HG02973 (cell line): ENCODE data around the gene BCORL1.
A peak's percentile ranks its signal among the peaks of the same experiment; 100 is the strongest.

Experiments used
- ATAC-seq: cut with Tn5 transposase; IDR thresholded peaks from one replicate; pipeline ENCODE4 v1.9.1; 2021; ENCODE audit warnings: moderate library complexity; ENCODE audit not compliant: unreplicated experiment

The BCORL1 gene

GRCh38 chrX:130058652-130059051, 76.2 kb downstream of the BCORL1 start:
- no peak for ATAC-seq

DNA sequence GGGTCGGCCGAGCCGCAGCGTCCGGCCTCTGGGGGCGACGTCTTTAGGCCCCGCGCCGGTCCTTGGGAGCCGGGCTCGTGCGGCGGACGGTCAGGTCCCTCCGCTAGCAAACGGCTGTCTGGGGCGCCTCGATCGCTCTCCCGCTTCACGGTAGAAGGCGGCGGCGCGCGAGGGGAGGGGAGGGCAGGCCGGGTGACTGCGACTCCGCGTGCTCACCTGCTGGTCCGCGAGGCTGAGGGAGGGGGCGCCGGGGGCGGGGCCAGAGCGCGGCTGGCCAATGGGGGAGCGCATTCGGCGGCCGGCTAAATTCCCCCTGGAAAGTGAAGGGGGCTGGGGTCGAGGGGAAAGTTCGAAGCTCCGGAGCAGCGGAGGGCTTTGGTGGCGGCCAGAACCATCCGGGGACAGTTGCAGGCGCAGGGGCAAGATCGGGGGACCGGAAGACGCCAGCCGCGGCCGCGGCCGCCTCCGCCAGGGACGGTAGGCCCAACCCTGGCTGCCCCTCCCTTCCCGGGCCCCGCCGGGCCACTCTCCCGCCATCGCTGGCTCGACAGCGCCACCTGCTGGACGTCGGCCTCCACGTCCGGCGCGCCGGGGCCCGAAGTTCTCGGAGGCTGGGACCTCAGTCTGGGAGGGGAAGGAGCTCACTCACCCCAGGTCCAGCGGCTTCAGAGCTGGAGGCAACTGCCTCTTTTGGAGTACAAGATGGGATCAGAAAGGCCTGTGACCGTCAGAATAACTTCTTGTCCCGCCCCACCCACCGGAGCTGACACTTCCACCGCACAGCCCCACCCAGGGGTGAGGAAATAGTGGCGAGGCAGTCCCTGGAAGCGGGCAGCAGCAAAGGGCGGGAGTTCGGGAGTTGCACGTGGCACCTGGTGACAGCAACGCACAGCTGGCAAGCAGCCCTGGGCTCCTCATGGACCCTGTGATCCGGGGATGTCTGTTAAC, 78.0 kb downstream of the BCORL1 start:
- peak; percentile 94 for ATAC-seq

GRCh38 chrX:130066975-130067615, 84.7 kb downstream of the BCORL1 start:
- no peak for ATAC-seq

GRCh38 chrX:130071611-130072344, 89.3 kb downstream of the BCORL1 start:
- no peak for ATAC-seq

DNA sequence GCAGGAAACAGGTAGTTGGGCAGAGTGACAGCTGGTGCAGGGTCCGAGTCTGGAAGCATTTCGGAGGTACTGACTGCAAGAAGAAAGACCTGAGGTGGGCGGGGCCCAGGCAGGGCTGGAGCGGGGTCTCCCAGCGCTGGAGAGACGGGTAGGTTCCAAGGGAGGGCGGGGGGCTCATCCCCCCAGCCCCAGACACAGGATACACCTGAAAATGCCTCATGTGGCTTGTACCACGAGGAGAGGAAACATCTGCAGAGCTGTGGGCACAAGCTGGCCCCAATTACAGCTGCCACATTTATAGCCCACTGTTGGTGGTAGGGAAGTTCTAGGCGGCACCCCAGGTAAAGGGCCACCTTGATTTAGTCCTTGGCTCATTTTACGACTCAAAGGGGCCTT, 89.9 kb downstream of the BCORL1 start:
- ATAC-seq: no peak

GRCh38 chrX:130075777-130076176, 93.3 kb downstream of the BCORL1 start:
- ATAC-seq: no peak

- no peak for ATAC-seq
These were observed 97.5 kb downstream of the BCORL1 start for GRCh38 chrX:130079824-130080406.

DNA sequence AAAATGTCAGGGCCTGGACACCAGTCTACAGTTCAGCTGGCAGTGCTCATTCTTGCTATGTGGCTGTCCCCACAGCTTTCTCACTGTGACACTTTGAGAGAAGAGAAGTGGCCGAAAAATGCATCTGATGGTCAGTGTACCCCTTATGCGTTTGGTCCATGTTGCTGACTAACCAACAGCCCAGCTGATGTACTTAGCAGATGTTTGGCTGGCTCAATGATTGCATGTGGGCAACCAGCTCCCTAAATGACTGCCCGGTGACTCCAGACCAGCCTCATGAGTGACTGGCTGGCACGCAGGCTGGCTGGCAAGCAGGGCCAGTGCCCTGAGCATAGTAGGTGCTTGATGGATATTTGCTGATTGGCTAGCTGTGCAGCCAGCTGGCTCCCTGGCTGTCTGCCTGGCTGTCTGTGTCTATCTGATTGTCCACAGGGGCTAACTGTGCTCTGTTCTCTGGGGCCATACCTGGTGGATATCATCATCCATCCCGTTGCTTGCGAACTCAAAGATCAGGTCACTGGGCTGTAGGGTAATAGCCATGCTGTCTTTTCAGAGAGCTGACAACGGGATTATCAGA, 98.4 kb downstream of the BCORL1 start:
- ATAC-seq: no peak

GRCh38 chrX:130081421-130082045, 99.1 kb downstream of the BCORL1 start:
- ATAC-seq: no peak

- peak; percentile 61 for ATAC-seq
These were observed 100.0 kb downstream of the BCORL1 start for GRCh38 chrX:130082244-130083106.

DNA sequence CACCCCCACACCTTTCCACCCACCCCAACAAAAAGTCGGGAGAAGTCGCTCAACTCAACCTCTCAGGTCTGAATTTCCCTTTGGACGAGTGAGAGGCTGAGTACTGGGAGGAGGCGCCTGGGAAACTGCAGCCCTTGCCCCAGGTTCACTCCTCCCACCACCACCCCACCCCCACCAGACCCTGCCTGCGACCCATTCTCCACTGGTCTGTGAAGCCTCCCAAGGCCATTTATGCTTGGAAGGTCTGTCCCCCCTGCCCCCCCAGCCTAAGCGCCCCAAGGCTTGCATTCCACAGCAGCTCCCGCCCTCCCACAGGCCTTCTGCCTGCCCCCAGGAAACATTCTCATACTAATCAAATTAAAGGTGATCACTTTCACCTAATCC, 100.7 kb downstream of the BCORL1 start:
- ATAC-seq: no peak

DNA sequence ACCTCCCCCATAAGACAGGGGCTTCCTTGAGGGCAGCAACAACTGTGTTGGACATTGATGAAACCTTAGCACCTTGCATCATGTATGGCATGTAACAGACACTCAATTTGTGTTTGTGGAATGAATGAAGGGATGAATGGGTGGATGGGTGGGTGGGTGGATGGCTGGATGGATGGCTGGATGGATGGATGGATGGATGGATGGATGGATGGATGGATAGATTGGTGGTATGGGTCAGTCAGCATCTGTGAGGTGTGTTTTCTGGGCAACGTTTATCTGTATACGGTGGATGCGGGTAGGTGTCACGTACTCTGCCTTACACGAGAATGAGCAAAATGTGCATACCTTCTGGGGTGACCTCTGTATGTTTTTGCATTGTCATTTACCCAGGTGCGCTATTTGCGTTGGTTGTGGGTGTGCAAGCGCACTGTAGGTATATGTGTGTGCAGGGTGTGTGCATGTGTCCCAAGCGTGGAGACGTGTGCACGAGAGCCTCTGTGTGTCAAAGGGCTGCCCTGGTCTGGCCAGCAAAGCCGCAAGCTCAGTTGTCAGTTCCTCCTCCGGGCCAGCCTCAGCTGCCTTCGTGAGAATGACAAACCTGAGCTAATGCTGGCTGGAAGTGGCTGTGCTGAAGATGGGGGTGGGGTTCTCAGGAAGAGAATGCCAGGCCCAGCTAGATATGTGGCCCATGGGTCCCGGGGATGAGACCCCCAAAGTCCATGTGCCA, 101.4 kb downstream of the BCORL1 start:
- no peak for ATAC-seq

DNA sequence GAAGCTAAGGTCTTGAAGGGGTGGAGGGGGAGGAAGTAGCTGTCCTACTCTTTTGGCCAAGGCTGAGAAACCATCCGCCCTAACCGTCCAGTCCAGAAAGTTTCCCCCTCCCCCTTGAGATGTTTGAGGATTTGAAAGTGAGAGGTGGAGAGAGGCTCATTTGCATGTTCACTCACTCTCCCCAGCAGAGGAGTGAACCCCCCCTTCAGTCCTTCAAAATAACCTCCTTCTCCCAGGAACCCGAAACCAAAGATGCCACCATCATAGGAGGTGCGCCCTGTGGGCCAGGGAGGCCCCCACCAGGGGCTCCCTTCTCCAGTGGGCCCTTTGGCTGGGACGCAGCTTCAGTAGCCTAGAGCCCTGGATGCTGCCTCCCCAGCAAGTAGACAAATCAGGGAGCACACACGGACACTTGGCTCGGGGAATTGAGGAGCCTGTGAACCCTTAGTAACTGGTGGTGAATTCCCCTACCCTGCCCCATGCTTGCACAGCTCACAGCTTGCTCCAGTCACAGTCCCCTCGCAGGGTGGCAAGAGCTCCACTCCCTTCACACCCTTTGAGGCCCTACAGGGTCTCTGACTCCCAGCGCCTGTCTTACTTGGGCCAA, 102.3 kb downstream of the BCORL1 start:
- peak; percentile 42 for ATAC-seq

DNA sequence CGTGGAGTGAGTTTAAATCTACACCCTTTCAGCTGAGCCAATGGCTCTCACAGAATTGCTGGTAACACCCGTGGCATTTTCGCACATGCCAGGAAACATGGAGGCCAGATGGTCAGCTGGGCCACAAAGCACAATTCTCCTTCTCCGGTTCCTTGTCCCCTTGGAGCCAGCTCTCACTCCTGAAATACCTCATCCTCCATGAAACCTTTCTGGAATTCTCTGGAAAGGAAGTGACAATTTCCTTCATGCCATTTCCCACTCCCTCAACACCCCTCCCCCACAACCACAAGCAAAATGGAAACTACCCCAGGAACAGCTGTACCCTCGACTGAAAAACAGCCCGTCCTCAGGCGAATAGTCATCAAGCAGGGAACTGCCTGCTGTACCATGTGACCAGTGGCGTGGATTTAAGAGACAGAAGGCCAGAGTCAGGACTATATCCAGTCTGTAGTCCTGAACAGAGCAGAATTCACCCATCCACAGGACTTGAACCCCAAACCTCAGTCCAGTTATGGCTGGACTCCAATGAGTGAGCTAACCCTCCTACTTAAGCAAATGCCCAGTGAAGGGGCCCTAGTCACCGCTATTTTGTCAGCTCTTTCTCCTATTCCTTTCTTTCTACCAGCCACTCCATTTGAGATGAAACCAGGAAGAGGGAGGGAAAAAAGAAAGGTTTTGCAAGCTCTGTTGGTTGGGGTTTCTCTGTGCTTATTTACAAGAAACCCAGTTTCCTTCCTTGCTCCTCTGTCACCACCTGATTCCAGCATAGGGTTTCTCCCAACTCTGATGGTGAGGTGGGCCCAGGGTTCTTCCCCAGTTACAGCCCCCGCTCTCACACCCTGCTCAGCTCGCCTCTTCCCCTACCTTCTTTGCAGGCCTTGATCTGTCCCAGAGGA, 103.4 kb downstream of the BCORL1 start:
- no peak for ATAC-seq

- peak; percentile 28 for ATAC-seq
These were observed 104.2 kb downstream of the BCORL1 start for GRCh38 chrX:130086447-130087206.

DNA sequence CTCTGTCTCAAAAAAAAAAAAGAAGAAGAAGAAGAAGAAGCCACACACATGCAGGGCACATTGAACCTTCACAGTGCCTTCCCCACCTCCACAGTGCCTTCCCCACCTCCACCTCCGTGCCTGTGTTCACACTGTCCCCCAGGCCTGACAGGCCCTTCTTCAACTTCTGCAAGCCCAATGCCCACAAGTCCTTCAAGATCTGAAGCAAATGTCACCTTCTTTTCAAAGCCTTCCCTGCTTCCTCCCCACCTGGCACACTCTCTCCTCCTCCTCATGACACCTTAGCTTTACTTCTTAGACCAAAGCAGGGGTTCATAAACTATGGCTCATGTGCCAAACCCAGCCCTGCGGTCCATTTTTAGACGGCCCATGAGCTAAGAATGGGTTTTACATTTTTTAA, 107.9 kb downstream of the BCORL1 start:
- ATAC-seq: no peak
